Skeletal muscle tissue (tissue), 4 donors: Measurements from ENCODE around the gene CDH12. TPM values are rescaled to one million over a fixed set of nuclear protein-coding genes. Genes with fewer than 3 reads are reported as not detected.

Experiments
- H3K27ac ChIP-seq: one replicate; pipeline ENCODE4 v1.7.0; 2013; ENCODE audit warnings: mild to moderate bottlenecking, low read depth, low read length, inconsistent platforms
- H3K27me3 ChIP-seq, 3 donors: one replicate each; pipeline ENCODE4 v1.7.0; 2013; ENCODE audit warnings: low read length in 3 of 3; ENCODE audit not compliant: control insufficient read depth in 3 of 3, insufficient read depth in 3 of 3
- H3K36me3 ChIP-seq, 3 donors: one replicate each; pipeline ENCODE4 v1.7.0; 2013; ENCODE audit warnings: low read length in 3 of 3; ENCODE audit not compliant: control insufficient read depth in 3 of 3, insufficient read depth in 3 of 3
- H3K4me1 ChIP-seq, 3 donors: one replicate each; pipeline ENCODE4 v1.7.0; 2013; ENCODE audit warnings: low read length in 3 of 3, mild to moderate bottlenecking in 3 of 3; ENCODE audit not compliant: control insufficient read depth in 3 of 3, insufficient read depth in 3 of 3
- H3K4me3 ChIP-seq, 3 donors: one replicate each; pipeline ENCODE4 v1.7.0; 2013; ENCODE audit warnings: low read length in 3 of 3
- H3K9ac ChIP-seq, 3 donors: one replicate each; pipeline ENCODE4 v1.7.0; 2013; ENCODE audit warnings: low read length in 3 of 3, mild to moderate bottlenecking in 3 of 3, moderate library complexity in 2 of 3, low read depth in 1 of 3
- H3K9me3 ChIP-seq, 3 donors: one replicate each; pipeline ENCODE4 v1.7.0; 2013; ENCODE audit warnings: low read length in 3 of 3; ENCODE audit not compliant: control insufficient read depth in 3 of 3
- total RNA-seq: library from RNA; depleted of rRNA; stranded (reverse); fragments of >200 nt; gene quantifications from one replicate; pipeline ENCODE4 v1.2.3, GENCODE V29; 2014
- donor health status: Osteomylitis.

The CDH12 gene
- total RNA-seq, 1 donor from 2014 or later: 1.6 TPM

DNA sequence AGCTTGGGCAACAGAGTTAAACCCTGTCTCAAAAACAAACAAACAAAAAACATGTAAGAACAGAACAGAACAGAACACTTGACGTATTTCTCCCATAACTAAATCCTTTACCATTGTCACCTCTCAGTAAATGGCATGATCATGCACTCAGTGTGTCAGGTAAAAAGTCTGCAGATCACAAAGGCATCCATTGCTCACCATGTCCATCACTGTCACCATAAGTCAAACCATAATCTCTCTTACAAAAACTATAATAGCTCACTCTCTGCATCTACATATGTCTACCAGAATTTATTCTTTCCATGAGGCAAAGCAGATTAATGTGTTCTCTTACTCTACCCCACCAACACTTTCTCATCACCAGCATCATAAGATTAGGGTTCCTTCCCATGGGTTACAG lies 387.5 kb downstream of the CDH12 start:
- H3K9ac ChIP-seq: no peak overlapping the region
- no peaks in the 10 kb centered on the region for H3K4me1 ChIP-seq
- no peak overlapping the region for H3K27ac ChIP-seq
- no peak overlapping the region for H3K4me3 ChIP-seq
- peaks cover 0 to 2% (median 0%) of the 10 kb centered on the region in 3 donors for H3K9me3 ChIP-seq
- H3K36me3 ChIP-seq: no peaks in the 10 kb centered on the region
- H3K27me3 ChIP-seq: no peaks in the 10 kb centered on the region

DNA sequence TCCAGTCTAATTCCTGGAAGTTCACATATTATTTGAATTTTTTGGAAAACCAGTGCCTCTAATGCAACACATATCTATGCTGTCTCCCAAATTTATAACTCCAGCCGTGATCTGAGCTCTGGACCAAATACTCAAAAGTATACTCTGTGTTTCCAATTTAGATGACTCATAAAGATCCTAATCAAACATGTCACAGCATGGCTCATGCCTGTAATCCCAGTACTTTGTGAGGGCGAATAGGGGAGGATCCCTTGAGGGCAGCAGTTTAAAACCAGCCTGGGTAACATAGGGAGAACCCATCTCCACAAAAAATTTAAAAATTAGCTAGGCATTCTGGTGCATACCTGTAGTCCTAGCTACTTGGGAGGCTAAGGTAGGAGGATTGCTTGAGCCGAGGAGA lies 388.0 kb downstream of the CDH12 start:
- Histone ChIP-seq H3K27me3 (no peaks in the 10 kb centered on the region), H3K36me3 (no peaks in the 10 kb centered on the region), H3K27ac (no peak overlapping the region), H3K4me3 (no peak overlapping the region), H3K4me1 (no peaks in the 10 kb centered on the region), H3K9me3 (peaks cover 0 to 2% (median 0%) of the 10 kb centered on the region in 3 donors), H3K9ac (no peak overlapping the region)

DNA sequence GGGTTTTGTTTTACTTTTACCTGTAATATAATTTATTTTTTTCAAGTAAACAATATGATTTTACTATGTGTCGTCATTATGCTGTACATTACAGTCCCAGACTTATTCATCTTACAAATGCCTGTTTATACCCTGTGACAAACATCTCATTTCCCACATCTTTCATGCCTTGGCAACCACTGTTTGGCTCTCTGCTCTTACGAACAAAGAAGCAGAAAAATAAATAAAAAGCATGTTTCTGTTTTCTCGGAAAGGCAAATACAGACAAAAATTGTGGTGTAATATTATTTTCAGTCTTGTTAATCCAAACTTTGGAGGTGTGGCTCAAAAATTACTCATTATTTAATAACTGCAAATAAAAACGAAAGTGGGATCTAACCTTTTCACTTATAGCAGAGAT lies 393.0 kb downstream of the CDH12 start:
- H3K4me1 ChIP-seq: no peaks in the 10 kb centered on the region
- no peaks in the 10 kb centered on the region for H3K36me3 ChIP-seq
- peaks cover 0 to 2% (median 0%) of the 10 kb centered on the region in 3 donors for H3K9me3 ChIP-seq
- no peak overlapping the region for H3K4me3 ChIP-seq
- no peaks in the 10 kb centered on the region for H3K27me3 ChIP-seq
- no peak overlapping the region for H3K9ac ChIP-seq
- H3K27ac ChIP-seq: no peak overlapping the region

DNA sequence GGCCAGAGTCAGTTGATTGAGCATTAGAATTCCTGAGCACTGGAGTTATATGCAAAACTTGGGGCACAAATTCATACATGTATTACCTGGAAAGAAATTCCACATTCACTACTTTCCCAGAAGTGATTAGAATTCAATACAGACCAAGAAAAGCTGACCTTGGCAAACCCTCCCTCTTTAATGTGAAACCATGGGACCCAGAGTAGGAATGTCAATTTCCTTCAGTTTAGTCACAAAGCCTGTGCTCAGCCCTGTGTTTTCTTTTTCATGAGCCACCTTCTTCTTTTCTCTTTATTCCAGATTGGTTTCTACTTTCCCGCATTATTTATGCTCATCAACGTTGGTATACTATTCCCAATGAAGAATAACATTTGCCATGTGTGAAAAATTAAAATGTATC lies 420.2 kb downstream of the CDH12 start:
- no peaks in the 10 kb centered on the region for H3K4me1 ChIP-seq
- no peak overlapping the region for H3K27ac ChIP-seq
- H3K27me3 ChIP-seq: no peaks in the 10 kb centered on the region
- no peak overlapping the region for H3K9ac ChIP-seq
- H3K36me3 ChIP-seq: no peaks in the 10 kb centered on the region
- H3K9me3 ChIP-seq: no peaks in the 10 kb centered on the region
- no peak overlapping the region for H3K4me3 ChIP-seq

DNA sequence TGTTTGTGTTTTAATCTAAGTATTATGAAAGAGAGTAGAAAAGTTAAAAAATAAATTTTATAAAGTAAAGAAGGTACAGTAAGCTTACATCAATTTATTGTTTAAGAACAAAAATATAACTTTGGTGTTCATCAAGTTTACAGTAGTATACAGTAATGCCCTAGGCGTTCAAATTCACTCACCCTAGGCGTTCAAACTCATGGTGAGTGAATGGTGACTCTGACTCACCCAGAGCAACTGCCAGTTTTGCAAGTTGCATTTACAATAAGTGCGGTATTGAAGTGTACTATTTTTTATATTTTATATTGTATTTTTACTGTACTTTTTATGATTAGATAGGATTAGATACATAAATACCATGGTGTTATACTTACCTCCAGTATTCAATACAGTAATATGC lies 421.3 kb downstream of the CDH12 start:
- H3K4me1 ChIP-seq: no peaks in the 10 kb centered on the region
- H3K9me3 ChIP-seq: no peaks in the 10 kb centered on the region
- no peak overlapping the region for H3K4me3 ChIP-seq
- H3K36me3 ChIP-seq: no peaks in the 10 kb centered on the region
- H3K27me3 ChIP-seq: no peaks in the 10 kb centered on the region
- no peak overlapping the region for H3K9ac ChIP-seq
- H3K27ac ChIP-seq: no peak overlapping the region

DNA sequence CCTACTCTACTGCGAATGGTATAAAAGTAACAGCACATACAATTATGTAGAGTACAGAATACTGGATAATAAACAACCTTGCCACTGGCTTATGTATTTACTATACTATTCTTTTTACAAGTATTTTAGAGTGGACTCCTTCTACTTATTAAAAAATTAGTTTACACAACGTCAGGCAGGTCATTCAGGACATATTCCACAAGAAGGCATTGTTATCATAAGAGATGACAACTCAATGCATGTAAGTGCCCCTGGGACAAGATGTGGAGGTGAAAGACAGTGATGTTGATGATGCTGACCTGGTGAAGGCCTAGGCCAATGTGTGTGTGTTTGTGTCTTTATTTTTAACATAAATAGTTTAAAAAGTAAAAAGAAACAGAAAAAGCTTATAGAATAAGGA lies 421.7 kb downstream of the CDH12 start:
- H3K4me3 ChIP-seq: no peak overlapping the region

DNA sequence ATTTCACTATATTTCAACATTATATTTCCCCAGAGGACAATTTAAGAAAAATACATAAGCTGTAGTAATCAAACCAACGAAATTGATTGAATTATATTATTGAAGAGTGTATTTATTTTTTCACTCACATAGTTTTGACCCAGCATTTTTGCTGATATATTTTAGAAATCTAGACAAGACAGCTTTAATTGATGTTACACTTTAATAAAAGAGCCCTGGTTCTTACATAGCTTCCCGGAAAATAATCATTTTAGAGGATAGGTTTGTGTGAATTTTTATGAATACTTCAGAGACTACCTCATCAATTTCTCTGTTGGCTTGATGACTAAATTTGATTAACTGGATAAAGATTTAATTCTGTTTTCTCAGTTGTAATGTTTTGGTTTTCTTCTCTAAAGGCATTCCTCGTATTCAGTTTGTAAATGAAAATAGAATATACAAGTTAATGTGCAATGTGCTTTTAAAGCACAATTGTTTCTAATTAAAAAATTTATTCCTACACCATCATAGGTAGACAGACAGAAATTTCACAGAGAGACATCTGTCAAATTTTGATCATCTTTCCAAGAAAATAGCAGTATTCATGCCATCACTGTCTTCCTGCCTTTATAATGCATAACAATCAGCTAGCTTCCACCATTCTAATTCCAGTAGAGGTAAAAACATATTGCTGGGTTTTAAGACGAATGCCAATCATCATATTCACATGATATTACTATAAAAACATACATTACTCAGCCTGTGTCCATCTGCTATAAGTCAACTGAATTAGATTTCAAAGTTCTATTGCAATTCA lies 441.4 kb downstream of the CDH12 start:
- Histone ChIP-seq H3K4me1 (no peaks in the 10 kb centered on the region), H3K9ac (no peak overlapping the region), H3K36me3 (no peaks in the 10 kb centered on the region), H3K4me3 (no peak overlapping the region), H3K27ac (no peak overlapping the region), H3K9me3 (no peaks in the 10 kb centered on the region), H3K27me3 (no peaks in the 10 kb centered on the region)

More for the DNA sequence above, 421.7 kb downstream of the CDH12 start:
- Histone ChIP-seq H3K27me3 (no peaks in the 10 kb centered on the region), H3K27ac (no peak overlapping the region), H3K4me1 (no peaks in the 10 kb centered on the region), H3K36me3 (no peaks in the 10 kb centered on the region), H3K9me3 (no peaks in the 10 kb centered on the region), H3K9ac (no peak overlapping the region)

DNA sequence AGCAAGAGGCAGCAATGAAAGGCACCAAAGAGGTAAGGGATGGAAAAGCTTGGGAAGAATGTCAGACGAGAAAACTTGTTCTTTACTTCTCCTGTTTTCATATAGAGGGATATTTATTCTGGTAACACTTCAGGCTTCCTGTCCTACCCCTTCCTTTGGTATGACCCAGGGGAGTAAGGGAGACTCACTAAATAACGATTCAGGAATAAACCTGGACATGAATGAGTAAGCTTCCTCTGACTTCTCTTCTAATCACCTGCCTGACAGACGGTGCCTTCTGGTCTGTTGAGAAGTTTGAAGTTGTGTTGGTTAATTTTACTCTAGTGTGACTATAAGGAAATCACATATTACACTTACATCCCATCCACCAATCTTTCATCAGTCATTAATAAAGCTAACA lies 461.2 kb downstream of the CDH12 start:
- no peaks in the 10 kb centered on the region for H3K36me3 ChIP-seq
- no peaks in the 10 kb centered on the region for H3K9me3 ChIP-seq
- no peaks in the 10 kb centered on the region for H3K4me1 ChIP-seq
- no peak overlapping the region for H3K9ac ChIP-seq
- H3K4me3 ChIP-seq: no peak overlapping the region
- no peak overlapping the region for H3K27ac ChIP-seq
- no peaks in the 10 kb centered on the region for H3K27me3 ChIP-seq

DNA sequence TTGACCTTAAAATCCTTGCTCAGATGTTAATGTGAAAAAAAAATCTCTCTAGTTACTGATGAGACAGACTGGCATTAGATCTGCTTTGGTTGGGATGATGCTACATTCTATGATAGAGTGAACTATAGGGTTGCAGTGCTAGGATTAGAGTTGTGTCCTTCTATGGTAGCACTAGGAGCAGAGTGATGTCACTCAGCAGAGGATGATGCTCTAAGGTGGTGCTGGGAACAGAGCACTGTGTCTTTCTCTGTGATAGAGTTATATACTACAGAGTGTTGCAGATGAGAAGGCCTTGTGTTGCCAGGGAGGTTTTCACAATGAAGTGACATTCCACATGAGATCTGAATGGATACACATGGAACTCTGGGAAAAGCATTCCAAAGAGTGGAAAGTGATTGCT lies 462.3 kb downstream of the CDH12 start:
- no peaks in the 10 kb centered on the region for H3K27me3 ChIP-seq
- no peak overlapping the region for H3K9ac ChIP-seq
- no peak overlapping the region for H3K4me3 ChIP-seq
- no peaks in the 10 kb centered on the region for H3K36me3 ChIP-seq
- no peaks in the 10 kb centered on the region for H3K9me3 ChIP-seq
- H3K27ac ChIP-seq: no peak overlapping the region
- H3K4me1 ChIP-seq: no peaks in the 10 kb centered on the region

DNA sequence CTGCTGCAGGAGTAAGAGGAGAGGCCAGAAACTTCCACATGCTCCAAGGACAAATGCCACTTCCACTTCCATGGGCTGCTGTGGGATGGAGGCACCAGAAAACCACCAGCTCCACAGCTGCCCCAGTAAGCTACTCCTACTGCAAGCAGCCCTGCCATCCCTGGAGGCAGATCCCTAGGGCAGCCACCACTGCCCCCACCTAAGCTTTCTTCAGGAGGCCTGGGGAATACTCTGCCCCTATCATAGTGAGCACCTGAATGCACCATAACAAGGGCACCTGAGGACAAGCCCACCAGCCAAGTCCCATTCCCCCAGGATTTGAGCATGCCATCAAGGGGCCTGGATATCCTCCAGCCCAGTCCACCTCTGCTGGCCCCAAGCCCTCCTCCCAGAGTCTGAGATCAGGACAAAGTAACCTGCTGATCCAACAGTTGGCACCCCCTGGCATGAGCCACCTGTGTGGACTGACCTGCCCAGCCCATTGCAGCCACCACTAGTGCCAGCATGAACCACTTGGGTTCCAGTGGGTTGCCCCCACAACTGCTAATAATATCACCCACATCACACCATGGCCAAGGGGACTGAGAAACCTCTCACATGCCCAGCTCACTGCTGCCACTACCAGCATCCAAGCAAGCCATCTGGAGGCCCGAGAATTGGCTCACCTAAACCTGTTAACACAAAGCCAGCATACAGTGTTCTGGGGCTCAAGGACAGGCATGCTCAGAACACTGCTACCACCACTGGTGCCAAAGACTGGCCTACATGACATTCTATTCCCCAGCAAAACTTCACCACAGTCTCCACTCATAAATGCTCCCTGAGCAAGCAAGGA lies 480.1 kb downstream of the CDH12 start:
- Histone ChIP-seq H3K4me3 (no peak overlapping the region), H3K4me1 (no peaks in the 10 kb centered on the region), H3K27me3 (no peaks in the 10 kb centered on the region), H3K36me3 (no peaks in the 10 kb centered on the region), H3K9me3 (no peaks in the 10 kb centered on the region), H3K9ac (no peak overlapping the region), H3K27ac (no peak overlapping the region)
